HG02981 (cell line): ENCODE data around the gene ALDH4A1.
"Not testable (repeated sequence)": the region's sequence is repeated elsewhere in the genome, so short reads cannot be mapped to it uniquely, and the experiment has no call there.

Experiments
- ATAC-seq: cut with Tn5 transposase; IDR thresholded peaks from one replicate; pipeline ENCODE4 v1.9.1; 2021; ENCODE audit warnings: mild to moderate bottlenecking, moderate library complexity; ENCODE audit not compliant: unreplicated experiment

ALDH4A1 gene

GRCh38 chr1:18879215-18879790, 23.1 kb downstream of the ALDH4A1 start:
- no peak for ATAC-seq

- ATAC-seq: no peak
Observed at GRCh38 chr1:18878538-18879214, 23.7 kb downstream of the ALDH4A1 start.

DNA sequence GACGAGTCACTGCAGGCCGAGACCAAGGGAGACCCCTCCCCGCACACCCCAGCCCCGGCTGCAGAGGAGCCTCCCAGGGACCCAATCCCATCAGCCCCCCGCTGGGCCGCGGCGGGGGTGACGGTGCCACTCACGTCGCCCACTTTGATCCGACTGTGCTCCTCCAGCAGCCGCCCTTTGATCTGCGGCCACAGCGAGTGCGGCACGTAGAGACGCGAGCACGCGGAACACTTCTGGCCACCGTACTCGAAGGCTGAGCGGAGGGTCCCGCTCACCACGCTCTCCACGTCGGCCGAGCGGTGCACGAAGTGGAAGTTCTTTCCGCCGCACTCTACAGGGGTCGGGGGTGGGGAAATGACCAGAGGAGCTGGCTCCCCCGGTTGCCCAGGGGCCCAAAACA, 25.1 kb downstream of the ALDH4A1 start:
- ATAC-seq: no peak

GRCh38 chr1:18876210-18876609, 26.1 kb downstream of the ALDH4A1 start:
- no peak for ATAC-seq

DNA sequence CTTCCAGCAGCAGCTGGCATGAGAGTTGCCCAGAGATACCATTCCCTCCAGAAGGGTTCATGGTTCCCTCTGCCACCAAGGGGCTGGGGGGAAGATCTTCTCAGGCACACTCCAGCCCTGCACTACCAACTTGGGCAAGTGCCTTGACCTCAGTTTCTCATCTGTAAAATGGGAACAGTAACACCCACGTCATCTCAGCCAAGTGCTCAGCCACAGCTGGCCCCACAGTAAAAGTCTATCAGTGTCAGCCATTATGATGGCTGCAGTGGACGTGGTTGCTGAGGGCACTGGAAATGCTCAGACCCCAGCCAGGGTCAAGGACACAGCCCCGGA, 26.6 kb downstream of the ALDH4A1 start:
- ATAC-seq: no peak

DNA sequence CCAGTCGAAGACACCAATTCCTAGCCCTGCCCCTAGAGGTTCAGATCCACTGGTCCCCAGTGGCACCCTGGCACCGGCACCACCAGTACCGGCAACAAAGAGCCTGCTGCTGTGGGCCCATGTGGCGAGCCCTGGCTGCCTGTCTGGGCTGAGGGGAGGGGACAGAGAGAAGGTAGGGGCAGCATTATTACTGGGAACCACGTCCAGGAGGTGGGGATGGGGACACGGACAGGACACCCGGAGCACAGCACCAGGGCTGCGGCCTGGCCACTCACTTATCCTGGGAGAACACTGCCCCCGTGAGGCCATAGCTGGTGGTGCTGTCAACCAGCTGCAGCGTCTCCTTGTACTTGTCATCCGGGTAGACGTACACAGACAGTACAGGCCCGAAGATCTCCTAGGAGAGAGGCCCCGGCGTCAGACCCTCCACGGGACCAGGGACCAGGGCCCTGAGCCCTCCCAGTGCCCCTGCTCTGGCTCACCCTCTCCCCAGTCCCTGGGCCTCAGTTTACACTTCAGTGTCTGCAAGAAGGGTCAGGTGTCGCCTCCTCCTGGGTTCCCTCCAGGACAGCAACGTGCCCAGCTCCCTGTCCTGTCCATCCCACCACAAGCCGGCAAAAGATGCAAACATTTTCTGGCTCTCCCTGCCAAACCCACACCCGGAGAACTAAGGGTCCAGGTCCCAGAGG, 27.1 kb downstream of the ALDH4A1 start:
- no peak for ATAC-seq

- no peak for ATAC-seq
Observed at GRCh38 chr1:18874600-18874999, 27.8 kb downstream of the ALDH4A1 start.

- no peak for ATAC-seq
Observed at GRCh38 chr1:18874036-18874435, 28.3 kb downstream of the ALDH4A1 start.

DNA sequence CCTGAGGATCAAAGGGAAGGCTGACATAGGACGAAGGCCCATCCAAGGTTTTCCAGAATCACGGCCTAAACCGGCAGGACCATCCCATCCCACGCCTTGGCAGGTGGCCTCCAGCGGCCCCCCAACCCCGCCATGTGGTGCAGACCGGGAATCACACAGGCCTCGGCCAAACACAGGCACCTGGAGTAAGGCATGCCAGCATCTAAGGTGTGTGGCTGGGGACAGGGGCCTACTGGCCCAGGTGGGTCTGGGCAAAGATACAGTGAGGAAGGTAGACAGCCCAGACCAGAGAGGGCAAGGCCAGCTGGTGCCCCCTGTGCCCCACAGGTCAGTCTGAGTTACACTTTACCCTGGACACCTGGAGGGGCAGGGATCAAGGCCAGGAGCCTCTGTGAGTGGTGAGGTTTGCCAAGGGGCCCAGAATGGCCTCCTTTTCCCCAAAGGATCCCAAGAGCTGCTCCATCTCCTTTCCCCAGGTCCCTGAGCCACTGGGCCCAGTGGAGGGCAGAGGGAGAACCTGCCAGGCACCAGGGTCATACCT, 30.2 kb downstream of the ALDH4A1 start:
- ATAC-seq: no peak

GRCh38 chr1:18871401-18872070, 30.8 kb downstream of the ALDH4A1 start:
- no peak for ATAC-seq

- no peak for ATAC-seq
Observed at GRCh38 chr1:18870957-18871356, 31.4 kb downstream of the ALDH4A1 start.

DNA sequence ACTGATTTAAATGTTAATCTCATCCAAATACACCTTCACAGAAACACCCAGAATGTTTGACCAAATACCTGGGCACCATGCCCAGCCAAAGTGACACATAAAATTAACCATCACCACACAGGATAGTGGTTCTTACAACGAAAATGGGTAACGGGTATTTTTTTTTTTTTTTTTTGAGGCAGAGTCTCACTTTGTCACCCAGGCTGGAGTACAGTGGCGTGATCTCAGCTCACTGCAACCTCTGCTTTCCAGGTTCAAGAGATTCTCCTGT, 31.8 kb downstream of the ALDH4A1 start:
- ATAC-seq: not testable (repeated sequence)

DNA sequence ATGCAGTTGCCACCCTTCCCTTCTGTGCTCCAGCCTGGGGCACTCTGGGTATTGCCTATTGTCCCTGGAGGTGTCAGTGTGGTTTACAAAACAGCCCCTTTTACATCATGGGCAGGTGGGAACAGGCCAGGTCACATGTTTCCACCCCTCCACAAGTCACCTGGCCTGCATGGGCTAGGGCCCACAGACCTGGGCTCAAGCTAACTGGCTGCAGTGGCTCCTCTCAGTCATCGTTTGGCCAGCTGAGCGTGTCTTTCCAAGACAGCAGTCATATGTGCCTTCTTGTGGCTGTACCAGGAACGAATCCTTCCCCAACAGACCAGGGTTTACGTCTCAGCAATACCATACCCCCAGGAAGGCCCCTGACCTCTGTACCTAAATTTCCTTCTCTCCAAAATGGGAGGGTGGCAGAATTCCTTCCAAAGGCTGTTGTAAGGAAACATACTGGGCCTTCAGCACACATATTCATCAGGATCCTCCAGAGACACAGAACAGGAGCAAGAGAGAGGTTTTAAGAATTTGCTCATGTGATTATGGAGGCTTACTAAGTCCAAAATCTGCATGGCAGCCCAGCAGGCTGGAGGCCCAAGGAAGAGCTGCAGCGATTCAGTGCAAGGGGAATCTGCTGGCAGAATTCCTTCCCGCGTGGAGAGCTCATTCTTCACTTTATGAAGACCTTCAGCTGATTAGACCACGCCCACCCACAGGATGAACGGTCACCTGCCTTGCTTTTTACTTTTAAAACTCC, 32.3 kb downstream of the ALDH4A1 start:
- no peak for ATAC-seq

GRCh38 chr1:18868801-18869424, 33.4 kb downstream of the ALDH4A1 start:
- no peak for ATAC-seq

GRCh38 chr1:18868354-18868753, 34.0 kb downstream of the ALDH4A1 start:
- ATAC-seq: no peak

GRCh38 chr1:18866846-18867245, 35.5 kb downstream of the ALDH4A1 start:
- no peak for ATAC-seq

DNA sequence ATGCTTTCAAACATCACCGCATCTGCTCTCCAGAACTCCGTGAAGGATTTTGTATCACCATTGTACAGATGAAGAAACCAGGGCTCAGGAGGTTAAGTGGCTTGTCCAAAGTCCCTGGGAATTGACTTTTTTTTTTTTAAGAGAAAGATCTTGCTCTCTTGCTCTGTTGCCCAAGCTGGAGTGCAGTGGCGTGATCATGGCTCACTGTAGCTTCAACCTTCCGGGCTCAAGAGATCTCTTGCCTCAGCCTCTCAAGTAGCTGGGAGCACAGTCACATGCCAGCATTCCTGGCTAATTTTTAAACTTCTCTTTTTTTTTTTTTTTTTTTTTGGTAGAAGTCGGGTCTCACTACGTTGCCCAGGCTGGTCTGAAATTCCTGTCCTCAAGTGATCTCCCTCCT, 36.0 kb downstream of the ALDH4A1 start:
- no peak for ATAC-seq

DNA sequence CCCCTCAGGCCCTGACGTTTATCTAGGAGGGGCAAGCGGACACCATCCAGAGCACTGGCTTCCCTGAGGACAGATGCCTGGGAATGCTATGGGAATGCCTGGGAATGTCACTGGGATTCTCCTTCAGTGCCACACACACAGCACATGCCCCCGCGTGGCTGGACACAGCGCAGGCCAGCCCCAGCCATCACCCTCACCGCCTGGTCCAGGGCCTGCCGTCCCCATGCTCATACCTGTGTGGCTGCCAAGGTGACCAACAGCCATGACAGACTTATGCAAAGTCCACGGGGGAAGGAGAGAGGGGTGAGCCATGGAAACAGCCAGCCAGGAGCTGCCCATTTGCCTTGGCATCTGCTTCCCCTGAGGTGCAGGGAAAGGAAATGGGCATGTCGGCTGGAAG, 37.2 kb downstream of the ALDH4A1 start:
- no peak for ATAC-seq

GRCh38 chr1:18861590-18861989, 40.8 kb downstream of the ALDH4A1 start:
- no peak for ATAC-seq

DNA sequence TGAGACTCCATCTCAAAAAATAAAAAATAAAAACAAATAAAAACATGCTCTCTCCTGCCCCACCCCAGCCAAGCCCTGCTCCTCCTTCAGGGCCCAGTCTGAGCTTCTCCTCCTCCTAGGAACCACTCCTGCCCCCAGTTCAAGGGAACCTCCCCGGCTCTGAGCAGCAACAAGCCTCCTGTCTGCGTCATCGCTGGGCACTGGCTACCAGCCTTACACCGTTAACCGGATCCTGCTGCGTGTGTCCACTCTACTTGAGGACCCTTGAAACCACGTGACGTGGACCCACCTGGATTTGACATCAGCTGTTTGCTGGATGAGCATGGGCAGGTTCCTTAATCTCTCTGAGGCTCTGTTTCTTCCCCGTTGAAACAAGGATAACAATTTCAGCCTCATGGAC, 41.3 kb downstream of the ALDH4A1 start:
- ATAC-seq: no peak

DNA sequence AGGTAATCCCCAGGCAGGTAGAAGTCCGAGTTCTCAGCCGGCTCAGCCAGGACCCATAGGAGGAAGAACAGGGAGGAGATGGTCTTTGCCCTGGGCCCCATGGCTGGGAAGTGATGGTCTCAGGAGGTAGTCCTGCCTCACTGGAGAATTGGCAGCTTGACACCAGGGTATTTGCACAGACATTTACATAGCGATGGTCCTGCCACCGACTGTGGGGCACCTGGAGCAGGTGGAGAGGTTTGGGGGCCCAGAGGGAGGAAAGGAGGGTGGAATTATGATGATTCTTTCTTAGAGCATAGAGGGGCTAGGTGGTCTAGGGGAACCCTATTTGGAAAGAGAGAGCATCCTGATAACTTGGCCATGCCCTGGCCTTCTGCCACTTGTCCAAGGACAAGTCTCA, 42.8 kb downstream of the ALDH4A1 start, which contains the start of gene TAS1R2:
Gene TAS1R2 (minus strand): TSS at position 101 of the 400 bp plus-strand sequence. CDS start 0 bp downstream, at position 101.
- ATAC-seq: no peak
